Ascending aorta (tissue), 2 donors: ENCODE data around the gene SH2D3A. TPM values are rescaled to one million over a fixed set of nuclear protein-coding genes. Genes with fewer than 3 reads are reported as not detected.
"Not testable (repeated sequence)": the region's sequence is repeated elsewhere in the genome, so short reads cannot be mapped to it uniquely, and the experiment has no call there.

Experiments used
- DNase-seq, 2 donors: peaks; one replicate each; pipeline ENCODE4 v3.0.0-alpha.2; 2019; ENCODE audit warnings: low spot score in 2 of 2
- H3K27ac ChIP-seq, 2 donors: fragments of 200-600 bp; sonication (generic); one replicate each; pipeline ENCODE4 v1.5.1; 2016 to 2017; ENCODE audit warnings: mild to moderate bottlenecking in 1 of 2
- H3K27me3 ChIP-seq: fragments of 200-600 bp; sonication (generic); one replicate; pipeline ENCODE4 v1.5.1; 2017
- H3K36me3 ChIP-seq, 2 donors: fragments of 200-600 bp; sonication (generic); one replicate each; pipeline ENCODE4 v1.5.1; 2016
- H3K4me1 ChIP-seq, 2 donors: fragments of 200-600 bp; sonication (generic); one replicate each; pipeline ENCODE4 v1.5.1; 2016 to 2017; ENCODE audit warnings: mild to moderate bottlenecking in 1 of 2
- H3K4me3 ChIP-seq, 2 donors: fragments of 200-600 bp; sonication (generic); one replicate each; pipeline ENCODE4 v1.5.1; 2016 to 2017; ENCODE audit warnings: mild to moderate bottlenecking in 1 of 2
- H3K9me3 ChIP-seq, 2 donors: fragments of 200-600 bp; sonication (generic); one replicate each; pipeline ENCODE4 v1.5.1; 2016
- CTCF ChIP-seq, 3 experiments: fragments of 200-600 bp in 2 of 3; fragments of 450-650 bp in 1 of 3; sonication (generic) in 2 of 3; IDR thresholded peaks; one replicate each; pipeline ENCODE4 v1.5.1; 2016 to 2019; ENCODE audit warnings: antibody characterized with exemption in 3 of 3, mild to moderate bottlenecking in 1 of 3, moderate library complexity in 1 of 3
- intact Hi-C: fragments of 100-400 bp; cut with DNase I; formaldehyde crosslinking; loops from one replicate; pipeline ENCODE4 v1.15.1; 2023
- total RNA-seq: library from RNA; depleted of rRNA; stranded (reverse); fragments of >200 nt; gene quantifications from one replicate; pipeline ENCODE4 v1.1.0, GENCODE V29; 2016

The SH2D3A gene
- total RNA-seq, 1 donor from 2014 or later: not detected

GRCh38 chr19:6774821-6775707, 7.8 kb upstream of the SH2D3A start:
- no peaks in the 10 kb centered on the region for H3K4me1 ChIP-seq
- no peaks in the 10 kb centered on the region for H3K27me3 ChIP-seq
- H3K9me3 ChIP-seq: no peaks in the 10 kb centered on the region
- TF ChIP-seq CTCF (IDR thresholded peaks at IDR 0.05): no peak
- no peak for DNase-seq
- H3K4me3 ChIP-seq: no peak overlapping the region
- no peak overlapping the region for H3K27ac ChIP-seq
- no peaks in the 10 kb centered on the region for H3K36me3 ChIP-seq
- intact Hi-C loops: no loop called here

DNA sequence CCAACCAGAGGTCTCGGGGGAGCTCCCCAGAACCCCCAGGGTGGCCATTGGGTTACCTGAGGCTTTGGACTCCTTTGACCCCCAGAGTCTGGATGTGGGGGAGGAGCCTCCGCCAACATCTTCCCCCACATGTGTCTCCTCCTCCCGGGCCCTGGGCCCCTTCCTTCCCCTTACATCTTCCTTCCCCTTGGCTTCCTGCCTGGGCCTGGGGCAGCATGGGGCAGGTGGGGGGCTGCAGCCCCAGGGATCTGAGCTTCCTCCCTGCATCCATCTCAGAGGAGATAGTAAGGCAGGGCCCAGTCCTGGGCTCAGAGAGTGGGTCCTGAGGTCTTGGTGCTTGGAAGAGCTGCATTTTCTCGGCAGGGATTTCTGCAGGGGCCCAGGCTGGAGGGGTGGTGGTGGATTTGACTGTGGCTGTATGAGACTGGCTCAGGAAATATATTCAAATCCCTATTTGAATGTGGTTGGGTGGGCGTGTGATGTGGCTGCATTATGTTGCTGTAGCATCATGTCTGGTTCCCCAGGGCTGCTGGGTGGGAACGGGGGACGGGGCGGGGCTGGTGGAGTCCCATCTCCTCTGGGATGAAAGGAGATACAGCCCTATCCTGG, 6.2 kb upstream of the SH2D3A start:
- no peaks in the 10 kb centered on the region for H3K4me1 ChIP-seq
- DNase-seq: peak in 1 of 2 donors; percentile 65
- no peaks in the 10 kb centered on the region for H3K9me3 ChIP-seq
- intact Hi-C loops: no loop called here
- H3K36me3 ChIP-seq: no peaks in the 10 kb centered on the region
- peak overlapping the region in 1 of 2 donors; percentile 33 for H3K27ac ChIP-seq
- no peak for TF ChIP-seq CTCF (IDR thresholded peaks at IDR 0.05)
- H3K27me3 ChIP-seq: no peaks in the 10 kb centered on the region
- peak overlapping the region; percentile 10 to 60 for H3K4me3 ChIP-seq

DNA sequence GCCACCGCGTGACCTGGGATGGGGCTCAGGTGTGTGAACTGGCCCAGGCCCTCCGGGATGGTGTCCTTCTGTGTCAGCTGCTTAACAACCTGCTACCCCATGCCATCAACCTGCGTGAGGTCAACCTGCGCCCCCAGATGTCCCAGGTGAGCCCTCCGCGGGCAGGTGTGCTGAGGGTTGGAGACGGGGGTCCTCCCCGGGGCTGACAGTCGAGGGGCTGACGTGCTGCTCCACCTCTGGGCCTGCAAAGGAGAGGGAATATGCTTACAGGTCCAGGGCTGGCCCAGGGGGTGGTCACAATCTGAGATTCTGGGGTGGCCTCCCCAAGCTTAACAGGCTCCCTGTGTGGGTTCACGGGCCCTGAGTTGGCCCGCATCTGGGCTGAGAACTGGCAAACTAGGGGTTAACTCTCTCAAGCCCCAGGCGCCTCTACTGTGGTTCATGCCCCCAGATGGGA, 5.7 kb upstream of the SH2D3A start:
- H3K4me1 ChIP-seq: no peaks in the 10 kb centered on the region
- intact Hi-C loops: no loop called here
- no peaks in the 10 kb centered on the region for H3K9me3 ChIP-seq
- peak overlapping the region; percentile 10 to 60 for H3K4me3 ChIP-seq
- H3K27ac ChIP-seq: peak overlapping the region in 1 of 2 donors; percentile 33
- no peaks in the 10 kb centered on the region for H3K36me3 ChIP-seq
- no peak for TF ChIP-seq CTCF (IDR thresholded peaks at IDR 0.05)
- no peak for DNase-seq
- H3K27me3 ChIP-seq: no peaks in the 10 kb centered on the region

- peak within 1 kb of the TSS; percentile 10 to 60 for H3K4me3 ChIP-seq
- peak within 1 kb of the TSS in 1 of 2 donors; percentile 33 for H3K27ac ChIP-seq
- H3K4me1 ChIP-seq: peaks cover 0 to 1% of the 10 kb centered on the region in 2 donors
- H3K9me3 ChIP-seq: no peaks in the 10 kb centered on the region
- no peaks in the 10 kb centered on the region for H3K36me3 ChIP-seq
- intact Hi-C loops: no loop called here
- no peak for TF ChIP-seq CTCF (IDR thresholded peaks at IDR 0.05)
- H3K27me3 ChIP-seq: no peaks in the 10 kb centered on the region
- DNase-seq: peak; percentile 21 to 72
Measured at GRCh38 chr19:6772028-6772865, 5.0 kb upstream of the SH2D3A start, which contains the start of gene VAV1. VAV1 (plus strand) TSS chr19:6772708; CDS start chr19:6772808, 100 bp downstream.

GRCh38 chr19:6771648-6772027, 4.4 kb upstream of the SH2D3A start:
- DNase-seq, H3K27me3 ChIP-seq, intact Hi-C loops, H3K27ac ChIP-seq, H3K36me3 ChIP-seq, H3K9me3 ChIP-seq, H3K4me3 ChIP-seq, H3K4me1 ChIP-seq: not testable (repeated sequence)
